HepG2 (cell line): ENCODE data around the gene LINGO3. TPM values are rescaled to one million over a fixed set of nuclear protein-coding genes. Genes with fewer than 3 reads are reported as not detected.

Source experiments
- ARNT2 ChIP-seq: sonication (generic); formaldehyde crosslinking; IDR thresholded peaks from 2 replicates; pipeline ENCODE4 v1.8.0; 2022; ENCODE audit warnings: mild to moderate bottlenecking, low read depth, missing genetic modification reagents, moderate library complexity
- BORCS8-MEF2B ChIP-seq: sonication (generic); formaldehyde crosslinking; IDR thresholded peaks from 2 replicates; pipeline ENCODE4 v1.8.0; 2022; ENCODE audit warnings: mild to moderate bottlenecking, missing genetic modification reagents
- CC2D1A ChIP-seq: sonication (generic); formaldehyde crosslinking; IDR thresholded peaks from 2 replicates; pipeline ENCODE4 v1.8.1; 2023; ENCODE audit warnings: mild to moderate bottlenecking, missing genetic modification reagents
- CEBPG ChIP-seq: IDR thresholded peaks from 2 replicates; pipeline ENCODE4 v1.6.1; 2016
- FLYWCH1 ChIP-seq: sonication (generic); formaldehyde crosslinking; IDR thresholded peaks from 2 replicates; pipeline ENCODE4 v1.8.1; 2023; ENCODE audit warnings: mild to moderate bottlenecking, missing genetic modification reagents
- FOSL2 ChIP-seq: sonication (generic); formaldehyde crosslinking; IDR thresholded peaks from 2 replicates; pipeline ENCODE4 v1.4.0; 2020; ENCODE audit warnings: missing genetic modification reagents
- HNRNPK ChIP-seq: fragments of 200-400 bp; formaldehyde crosslinking; IDR thresholded peaks from 2 replicates; pipeline ENCODE4 v1.6.1; 2018; ENCODE audit warnings: low read length, low read depth, moderate library complexity, mild to moderate bottlenecking; ENCODE audit not compliant: poor library complexity, severe bottlenecking
- JUNB ChIP-seq: sonication (generic); formaldehyde crosslinking; IDR thresholded peaks from 2 replicates; pipeline ENCODE4 v1.8.0; 2022; ENCODE audit warnings: missing genetic modification reagents, mild to moderate bottlenecking, borderline replicate concordance
- KDM5B ChIP-seq: sonication (generic); formaldehyde crosslinking; IDR thresholded peaks from 2 replicates; pipeline ENCODE4 v1.4.0; 2020; ENCODE audit warnings: missing genetic modification reagents, mild to moderate bottlenecking, borderline replicate concordance
- MEIS1 ChIP-seq: sonication (generic); formaldehyde crosslinking; IDR thresholded peaks from 2 replicates; pipeline ENCODE4 v1.9.0; 2021; ENCODE audit warnings: mild to moderate bottlenecking, missing genetic modification reagents, moderate library complexity, borderline replicate concordance
- MZF1 ChIP-seq: sonication (generic); formaldehyde crosslinking; IDR thresholded peaks from 2 replicates; pipeline ENCODE4 v1.8.1; 2023; ENCODE audit warnings: mild to moderate bottlenecking, missing genetic modification reagents, borderline replicate concordance
- NCOR1 ChIP-seq: fragments of 200-600 bp; sonication (generic); IDR thresholded peaks from 2 replicates; pipeline ENCODE4 v1.7.0; 2017; ENCODE audit warnings: antibody characterized with exemption, low read length, borderline replicate concordance
- NFE2 ChIP-seq: sonication (generic); formaldehyde crosslinking; IDR thresholded peaks from 2 replicates; pipeline ENCODE4 v1.4.0; 2020; ENCODE audit warnings: missing genetic modification reagents
- NFE2L2 ChIP-seq: fragments of 150-350 bp; IDR thresholded peaks from 2 replicates; pipeline ENCODE4 v1.6.1; 2014; ENCODE audit warnings: low read length
- RELA ChIP-seq: sonication (generic); formaldehyde crosslinking; IDR thresholded peaks from 2 replicates; pipeline ENCODE4 v1.4.0; 2020; ENCODE audit warnings: missing genetic modification reagents
- USF2 ChIP-seq, 2 experiments: sonication (generic) in 1 of 2; formaldehyde crosslinking in 1 of 2; IDR thresholded peaks; 2 replicates each; pipeline versions ENCODE4 v1.5.1 to v1.6.1; 2011 to 2020; ENCODE audit warnings: borderline replicate concordance in 1 of 2, low read depth in 1 of 2, low read length in 1 of 2, mild to moderate bottlenecking in 1 of 2, missing genetic modification reagents in 1 of 2, moderate library complexity in 1 of 2
- XBP1 ChIP-seq: sonication (generic); formaldehyde crosslinking; IDR thresholded peaks from 2 replicates; pipeline ENCODE4 v1.5.0; 2020; ENCODE audit warnings: missing genetic modification reagents
- ZBTB20 ChIP-seq: sonication (generic); formaldehyde crosslinking; IDR thresholded peaks from 2 replicates; pipeline ENCODE4 v1.8.1; 2023; ENCODE audit warnings: missing genetic modification reagents, low read depth, mild to moderate bottlenecking, borderline replicate concordance
- ZBTB8A ChIP-seq: sonication (generic); formaldehyde crosslinking; IDR thresholded peaks from 2 replicates; pipeline ENCODE4 v1.4.0; 2020; ENCODE audit warnings: mild to moderate bottlenecking, low read depth, missing genetic modification reagents, borderline replicate concordance
- ZMYM2 ChIP-seq: sonication (generic); formaldehyde crosslinking; IDR thresholded peaks from 2 replicates; pipeline ENCODE4 v1.8.0; 2022; ENCODE audit warnings: mild to moderate bottlenecking, missing genetic modification reagents
- ZNF326 ChIP-seq: sonication (generic); formaldehyde crosslinking; IDR thresholded peaks from 2 replicates; pipeline ENCODE4 v1.4.0; 2020; ENCODE audit warnings: missing genetic modification reagents, borderline replicate concordance
- ZNF446 ChIP-seq: sonication (generic); formaldehyde crosslinking; IDR thresholded peaks from 2 replicates; pipeline ENCODE4 v1.5.0; 2020; ENCODE audit warnings: mild to moderate bottlenecking, missing genetic modification reagents
- ZNF598 ChIP-seq: sonication (generic); formaldehyde crosslinking; IDR thresholded peaks from 2 replicates; pipeline ENCODE4 v1.5.1; 2020; ENCODE audit warnings: mild to moderate bottlenecking, missing genetic modification reagents, borderline replicate concordance
- ZNF792 ChIP-seq: IDR thresholded peaks from 2 replicates; pipeline ENCODE4 v1.6.1; 2016
- polyA plus RNA-seq, 8 experiments: library from polyadenylated mRNA; depleted of rRNA in 3 of 8; stranded (reverse) in 7 of 8; unstranded in 1 of 8; fragments of >200 nt; fragmentation: Illumina TruSeq in 4 of 8; extraction: Trizol in 4 of 8; gene quantifications; 2 replicates each; pipeline versions ENCODE4 v1.2.1 to v1.2.3, GENCODE V29; 2011 to 2016; ENCODE audit warnings: low read depth in 4 of 8, missing spikeins in 1 of 8, mixed read lengths in 1 of 8; ENCODE audit not compliant: insufficient read depth in 1 of 8
- total RNA-seq, 5 experiments: library from RNA; depleted of rRNA; stranded (reverse); fragments of >200 nt; fragmentation: Illumina TruSeq; extraction: Trizol; gene quantifications; 2 replicates each; pipeline ENCODE4 v1.2.3, GENCODE V29; 2016; ENCODE audit warnings: low read depth in 1 of 5

Gene LINGO3
- total and polyA plus RNA-seq, 2 of the 13 experiments (the other 11 are each of a cell fraction or from before 2014, with no cell fraction given): not detected

GRCh38 chr19:2266183-2266993, 41.6 kb downstream of the LINGO3 start (continued):
- no peak for TF ChIP-seq ZBTB20 (CRISPR knock-in tag)
- no peak for TF ChIP-seq FLYWCH1
- no peak for TF ChIP-seq ZNF446 (CRISPR knock-in tag)
- peak; percentile 49; the same call in 1 of the 2 replicates for TF ChIP-seq KDM5B (CRISPR knock-in tag)
- no peak for TF ChIP-seq ZNF598
- TF ChIP-seq HNRNPK: no peak
- TF ChIP-seq RELA: no peak
- peak; percentile 16; the same call in 1 of the 2 replicates for TF ChIP-seq FOSL2
- TF ChIP-seq ZNF326 (CRISPR knock-in tag): no peak
- TF ChIP-seq ZNF792 (CRISPR knock-in tag): 0 out of 2 replicates have a peak, but pooled peaks have one; percentile 49
- no peak for TF ChIP-seq ZBTB8A (CRISPR knock-in tag)
- TF ChIP-seq ZMYM2 (CRISPR knock-in tag): 0 out of 2 replicates have a peak, but pooled peaks have one; percentile 49
- TF ChIP-seq NFE2L2: no peak
- TF ChIP-seq BORCS8-MEF2B (CRISPR knock-in tag): no peak
- TF ChIP-seq MEIS1 (CRISPR knock-in tag): no peak; the same call in 1 of the 2 replicates
- no peak for TF ChIP-seq XBP1
- no peak for TF ChIP-seq JUNB
- TF ChIP-seq ARNT2 (CRISPR knock-in tag): no peak
- TF ChIP-seq MZF1: no peak
- TF ChIP-seq NCOR1: no peak
- TF ChIP-seq CEBPG (CRISPR knock-in tag): no peak
- no peak for TF ChIP-seq CC2D1A (CRISPR knock-in tag)
- TF ChIP-seq NFE2 (CRISPR knock-in tag): no peak
- TF ChIP-seq USF2 (IDR thresholded peaks at IDR 0.05; ENCODE audit: low read depth, low read length): 0 out of 2 replicates have a peak, but pooled peaks have one; percentile 25
- peak; percentile 40 for TF ChIP-seq USF2 (CRISPR knock-in tag; IDR thresholded peaks at IDR 0.05; ENCODE audit: borderline replicate concordance)
